Heart left ventricle (tissue), 16 donors: ENCODE data around the gene VPS39. TPM values are rescaled to one million over a fixed set of nuclear protein-coding genes. Genes with fewer than 3 reads are reported as not detected.

ENCODE experiments used
- ATAC-seq, 4 donors: fragments of 200-7000 bp; cut with Tn5 transposase; one replicate each; pipeline ENCODE4 v1.9.1; 2020 to 2022; ENCODE audit warnings: moderate library complexity in 4 of 4, mild to moderate bottlenecking in 3 of 4, moderate number of reproducible peaks in 1 of 4
- DNase-seq, 5 donors: peaks; one replicate each; pipeline ENCODE4 v3.0.0-alpha.2; 2020
- H3K27ac ChIP-seq, 12 donors: fragments of 200-600 bp; sonication (generic) in 4 of 12; one replicate each; pipeline versions ENCODE4 v1.5.0 to v1.8.0; 2016 to 2022; ENCODE audit warnings: mild to moderate bottlenecking in 2 of 12
- H3K27me3 ChIP-seq, 9 donors: fragments of 200-600 bp; sonication (generic) in 2 of 9; one replicate each; pipeline versions ENCODE4 v1.5.1 to v1.8.0; 2016 to 2022; ENCODE audit warnings: mild to moderate bottlenecking in 3 of 9
- H3K36me3 ChIP-seq, 9 donors: fragments of 200-600 bp; sonication (generic) in 2 of 9; one replicate each; pipeline versions ENCODE4 v1.5.0 to v1.8.0; 2018 to 2022; ENCODE audit warnings: mild to moderate bottlenecking in 2 of 9
- H3K4me1 ChIP-seq, 12 donors: fragments of 200-600 bp; sonication (generic) in 4 of 12; one replicate each; pipeline versions ENCODE4 v1.5.0 to v1.8.0; 2016 to 2022; ENCODE audit warnings: mild to moderate bottlenecking in 3 of 12
- H3K4me3 ChIP-seq, 12 donors: fragments of 200-600 bp; sonication (generic) in 4 of 12; one replicate each; pipeline versions ENCODE4 v1.5.0 to v1.8.0; 2017 to 2022; ENCODE audit warnings: mild to moderate bottlenecking in 9 of 12, moderate library complexity in 4 of 12
- H3K9me3 ChIP-seq, 12 donors: fragments of 200-600 bp; sonication (generic) in 4 of 12; one replicate each; pipeline versions ENCODE4 v1.5.0 to v1.8.0; 2016 to 2022; ENCODE audit warnings: mild to moderate bottlenecking in 1 of 12
- CTCF ChIP-seq, 12 donors: fragments of 200-600 bp; sonication (generic) in 4 of 12; IDR thresholded peaks; one replicate each; pipeline versions ENCODE4 v1.5.0 to v1.8.0; 2018 to 2022; ENCODE audit warnings: antibody characterized with exemption in 12 of 12, mild to moderate bottlenecking in 5 of 12
- POLR2A ChIP-seq, 2 donors: fragments of 450-650 bp; IDR thresholded peaks; one replicate each; pipeline ENCODE4 v1.6.1; 2017; ENCODE audit warnings: antibody characterized with exemption in 2 of 2, mild to moderate bottlenecking in 2 of 2, moderate library complexity in 2 of 2
- WGBS, 4 donors: extraction: QIAGEN DNeasy Blood & Tissue Kit in 2 of 4; methylation state at CpG; one replicate each; pipeline versions ENCODE4 v1.1.5 to v1.1.7; 2013 to 2018; 5-methylcytosine and 5-hydroxymethylcytosine counted together
- intact Hi-C, 10 donors: fragments of 100-400 bp; cut with DNase I; formaldehyde crosslinking; loops; one replicate each; pipeline versions ENCODE4 v1.11.1 to v1.14.2; 2022
- polyA plus RNA-seq, 2 donors: library from polyadenylated mRNA; stranded (reverse); fragments of 200-250 nt; gene quantifications; one replicate each; pipeline ENCODE4 v1.2.3, GENCODE V29; 2013
- total RNA-seq, 9 donors: library from RNA; depleted of rRNA in 2 of 9; stranded (reverse); fragments of >200 nt in 2 of 9; fragmentation: NEBNext Ultra II Directional in 3 of 9; extraction: Animal tissue kit (Norgen Biotek cat#: 25700) in 3 of 9; gene quantifications; one replicate each; pipeline versions ENCODE4 v1.1.0 to v1.2.4, GENCODE V29; 2016 to 2023
- donor health status: ischemic (EF 13 %, LVEDD 7.1; RV severe dilation, severe dysfunction).
- donor health status: healthy with polysubstance abuse.
- donor health status: DM: no; HTN: yes; CAD: no.
- donor health status: DM: no; HTN: no; CAD: no.
- donor health status: ischemic (EF 25% LVEDD 6.9; RV normal size, moderate dysfunction).
- donor health status: ischemic (EF 25% LVEDD 5.7; RV mildly dilated, moderate dysfunction).
- donor health status: healthy.
- donor health status: DM: yes; HTN: yes; CAD: no.
- donor health status: ischemic (EF 35%, LVEDD 5.7; RV mildly dilated, moderate dysfunction).
- donor health status: nonischemic (EF 11% LVEDD 7.7; RV severe dilation, severe dysfunction).
- donor health status: DM: yes; HTN: yes; CAD: no.
- donor health status: PGD.
- donor health status: ischemic (EF 29% LVEDD 5.4; RV normal size, mild dysfunction).
- donor health status: nonischemic (EF 23%, LVEDD 6.1; RV moderate dilation, normal function).

Gene VPS39
- total and polyA plus RNA-seq, 11 donors, result 33.8 to 59.9 (median 48.0) TPM

GRCh38 chr15:42193383-42193782 lies 14.7 kb downstream of the VPS39 start:
- H3K27ac ChIP-seq, result no peak overlapping the region
- TF ChIP-seq POLR2A (IDR thresholded peaks at IDR 0.05) (no peak), CTCF (IDR thresholded peaks at IDR 0.05) (no peak)
- DNase-seq (no peak), ATAC-seq (no peak)
- H3K4me3 ChIP-seq, result no peak overlapping the region
- peaks cover 0 to 60% (median 55%) of the 10 kb centered on the region in 9 donors for H3K36me3 ChIP-seq
- intact Hi-C loops, result no loop called here
- peaks cover 0 to 5% (median 0%) of the 10 kb centered on the region in 12 donors for H3K4me1 ChIP-seq
- peaks cover 0 to 5% (median 0%) of the 10 kb centered on the region in 12 donors for H3K9me3 ChIP-seq
- no peaks in the 10 kb centered on the region for H3K27me3 ChIP-seq
- WGBS, 4 donors, result 94 to 97% (median 95%) methylated on average over 3 of the region's 3 CpGs

GRCh38 chr15:42191610-42192346 lies 16.3 kb downstream of the VPS39 start:
- intact Hi-C loops, result no loop called here
- peaks cover 0 to 5% (median 0%) of the 10 kb centered on the region in 12 donors for H3K9me3 ChIP-seq
- peaks cover 0 to 64% (median 58%) of the 10 kb centered on the region in 9 donors for H3K36me3 ChIP-seq
- no peak overlapping the region for H3K27ac ChIP-seq
- TF ChIP-seq CTCF (IDR thresholded peaks at IDR 0.05), result no peak
- no peak for TF ChIP-seq POLR2A (IDR thresholded peaks at IDR 0.05)
- peaks cover 0 to 5% (median 0%) of the 10 kb centered on the region in 12 donors for H3K4me1 ChIP-seq
- WGBS, 4 donors, result 87 to 90% (median 88%) methylated on average over 8 of the region's 8 CpGs
- H3K27me3 ChIP-seq, result no peaks in the 10 kb centered on the region
- no peak overlapping the region for H3K4me3 ChIP-seq
- ATAC-seq (no peak), DNase-seq (no peak)

- ATAC-seq (no peak), DNase-seq (no peak)
- Histone ChIP-seq H3K27me3 (no peaks in the 10 kb centered on the region), H3K4me1 (peaks cover 0 to 5% (median 0%) of the 10 kb centered on the region in 12 donors), H3K36me3 (peaks cover 0 to 78% (median 72%) of the 10 kb centered on the region in 9 donors), H3K4me3 (no peak overlapping the region), H3K27ac (no peak overlapping the region), H3K9me3 (no peaks in the 10 kb centered on the region)
- intact Hi-C loops, result no loop called here
- 94 to 98% (median 98%) methylated on average over 2 of the region's 2 CpGs for WGBS, 4 donors
- TF ChIP-seq POLR2A (IDR thresholded peaks at IDR 0.05) (no peak), CTCF (IDR thresholded peaks at IDR 0.05) (no peak)
These were observed 17.7 kb downstream of the VPS39 start for GRCh38 chr15:42190370-42190769.

GRCh38 chr15:42185801-42186200 lies 22.3 kb downstream of the VPS39 start:
- no peak for ATAC-seq
- H3K27me3 ChIP-seq, result no peaks in the 10 kb centered on the region
- no peak for DNase-seq
- H3K4me1 ChIP-seq, result peaks cover 0 to 26% (median 0%) of the 10 kb centered on the region in 12 donors
- H3K9me3 ChIP-seq, result no peaks in the 10 kb centered on the region
- intact Hi-C loops, result no loop called here
- WGBS, 4 donors, result 94 to 100% (median 96%) methylated on average over 1 of the region's 1 CpG
- H3K4me3 ChIP-seq, result no peak overlapping the region
- no peak for TF ChIP-seq CTCF (IDR thresholded peaks at IDR 0.05)
- no peak for TF ChIP-seq POLR2A (IDR thresholded peaks at IDR 0.05)
- no peak overlapping the region for H3K27ac ChIP-seq
- peaks cover 0 to 100% (median 98%) of the 10 kb centered on the region in 9 donors for H3K36me3 ChIP-seq
